ENCODE results near the gene RGPD4. TPM values are rescaled to one million over a fixed set of nuclear protein-coding genes. Genes with fewer than 3 reads are reported as not detected.

The RGPD4 gene
- total and polyA plus RNA-seq, 2 of the 13 experiments (the other 11 are each of a cell fraction or from before 2014, with no cell fraction given): not detected

GRCh38 chr2:107808959-107809358, 17.7 kb upstream of the RGPD4 start:
- no peak overlapping the region for H3K4me2 ChIP-seq (ENCODE audit: low read depth, low read length)

More at GRCh38 chr2:107808959-107809358, 17.7 kb upstream of the RGPD4 start:
- no peak for TF ChIP-seq ZBTB37 (CRISPR knock-in tag; IDR thresholded peaks at IDR 0.05)
- TF ChIP-seq CREB1 (IDR thresholded peaks at IDR 0.05): 0 out of 2 replicates have a peak, but pooled peaks have one; percentile 8
- TF ChIP-seq CREB1 (CRISPR knock-in tag; IDR thresholded peaks at IDR 0.05): no peak
- no peak for TF ChIP-seq HMGA1 (CRISPR knock-in tag; conservative IDR thresholded peaks at IDR 0.05)
- no peak for TF ChIP-seq MNT (IDR thresholded peaks at IDR 0.05)
- TF ChIP-seq STAG1 (CRISPR knock-in tag; IDR thresholded peaks at IDR 0.05): no peak
- no peak for TF ChIP-seq ZNF607 (CRISPR knock-in tag; IDR thresholded peaks at IDR 0.05; ENCODE audit: borderline replicate concordance)
- CTCF ChIA-PET (ENCODE audit: low intra/inter-chr PET ratio, low total read pairs): no interaction called here
- intact Hi-C loops (cut with micrococcal nuclease; ENCODE audit: unreplicated experiment): no loop called here
- no peak overlapping the region for H2AFZ ChIP-seq (ENCODE audit: low read length)
- BruUV-seq (replicated peaks): no TSS peak
- H4K20me1 ChIP-seq (ENCODE audit: insufficient read depth, low read length): no peaks in the 10 kb centered on the region
- peak; percentile 54 for ATAC-seq
- no peak overlapping the region for H3K27ac ChIP-seq (ENCODE audit: extremely low read length, insufficient read depth, low read length)
- peaks cover 12% of the 10 kb centered on the region for H3K4me1 ChIP-seq (ENCODE audit: insufficient read depth, low read length)
- no peaks in the 10 kb centered on the region for H3K9me3 ChIP-seq (ENCODE audit: low read length)
- in situ Hi-C loops (cut with HindIII; ENCODE audit: extremely low pct_ligation_motif_present, low pct_unique_long_range_greater_than_20kb): no loop called here
- H3K27me3 ChIP-seq (ENCODE audit: control insufficient read depth in 1 of 2, insufficient read depth in 2 of 2, low read length in 2 of 2): no peaks in the 10 kb centered on the region
- H3K9ac ChIP-seq (ENCODE audit: insufficient read depth, low read depth, low read length): no peak overlapping the region
- POLR2A ChIA-PET: no interaction called here
- no peaks in the 10 kb centered on the region for H3K36me3 ChIP-seq (replicated peaks in 1 of 2; ENCODE audit: control insufficient read depth in 1 of 2, insufficient read depth in 2 of 2, low read length in 2 of 2)
- no peak for DNase-seq (ENCODE audit: low spot score)
- 23% methylated on average over 6 of the region's 7 CpGs for WGBS (ENCODE audit: low lambda C conversion rate)
- H3K4me3 ChIP-seq (replicated peaks in 1 of 3; ENCODE audit: insufficient read depth in 1 of 3, low read depth in 2 of 3, low read length in 3 of 3): no peak overlapping the region
- H3K79me2 ChIP-seq (ENCODE audit: insufficient read depth, low read length): no peaks in the 10 kb centered on the region
- FAIRE-seq: no peak
